NCI-H748 (cell line): Measurements from ENCODE around the gene ZNF407.

Experiments used
- DNase-seq: peaks from one replicate; lab custom pipeline; 2025; ENCODE audit not compliant: unreplicated experiment; lab: John Stamatoyannopoulos, UW

Gene ZNF407

DNA sequence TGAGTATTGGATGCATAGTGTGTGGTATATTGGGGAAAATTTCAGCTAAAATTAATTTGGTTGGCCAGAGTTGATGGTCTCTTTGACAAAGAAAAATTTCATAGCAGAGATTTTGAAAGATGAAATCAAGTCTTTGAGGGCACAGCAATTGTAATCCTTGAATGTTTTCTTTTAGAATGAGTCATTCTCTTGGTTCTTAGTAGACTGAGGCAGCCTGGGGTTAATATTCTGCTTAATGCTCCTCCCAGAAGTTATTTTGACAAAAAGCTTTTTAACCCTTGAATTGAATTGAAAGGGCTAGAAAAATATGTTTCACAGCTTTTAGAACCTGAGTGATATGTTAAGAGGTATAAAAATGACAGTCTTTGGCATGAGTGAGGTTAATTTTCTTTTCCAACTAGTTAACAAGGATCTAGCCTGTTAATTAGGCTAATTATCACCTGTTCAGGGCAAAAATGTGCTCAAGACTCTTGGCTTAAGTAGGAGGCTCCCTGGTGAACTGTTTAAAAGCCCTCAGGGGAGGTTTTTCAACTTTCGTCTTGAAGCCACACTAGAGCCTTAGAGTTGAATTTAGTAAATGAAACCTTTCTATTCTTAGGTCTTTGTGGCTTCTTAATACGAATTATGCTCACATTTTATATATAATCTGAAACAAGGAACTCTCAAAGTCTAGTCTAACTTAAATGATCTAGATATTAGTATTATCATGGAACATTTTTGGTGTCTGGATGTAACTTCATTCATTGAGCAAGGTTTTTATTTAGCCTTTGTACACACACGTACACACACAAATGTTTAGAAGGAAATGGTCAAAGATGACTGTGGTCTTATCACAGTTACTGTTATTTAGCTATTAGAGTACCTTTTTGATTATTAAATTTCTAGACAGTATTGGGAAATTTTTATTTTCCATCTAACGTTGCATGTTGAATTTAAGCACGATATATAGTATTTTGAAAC lies 272.5 kb downstream of the ZNF407 start:
- no peak for DNase-seq

DNA sequence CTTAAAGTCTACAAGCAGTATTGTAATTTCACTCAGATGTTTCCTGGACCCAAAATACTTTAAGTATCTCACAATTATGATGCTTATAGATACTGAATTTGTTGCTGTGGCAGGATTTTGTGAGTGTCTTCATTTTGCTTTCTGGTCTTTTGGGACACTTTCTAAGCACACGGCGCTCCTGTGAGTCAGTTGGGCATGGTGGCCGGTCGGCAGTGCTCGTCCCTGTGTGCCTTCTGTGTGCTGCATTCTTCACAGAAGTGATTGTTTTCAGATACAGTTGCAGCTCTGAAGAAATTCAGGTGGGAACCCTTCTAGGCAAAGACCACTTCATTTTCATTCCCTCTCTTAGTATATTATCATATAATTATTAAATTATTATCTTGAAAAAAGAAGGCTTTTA lies 273.3 kb downstream of the ZNF407 start:
- DNase-seq = no peak

DNA sequence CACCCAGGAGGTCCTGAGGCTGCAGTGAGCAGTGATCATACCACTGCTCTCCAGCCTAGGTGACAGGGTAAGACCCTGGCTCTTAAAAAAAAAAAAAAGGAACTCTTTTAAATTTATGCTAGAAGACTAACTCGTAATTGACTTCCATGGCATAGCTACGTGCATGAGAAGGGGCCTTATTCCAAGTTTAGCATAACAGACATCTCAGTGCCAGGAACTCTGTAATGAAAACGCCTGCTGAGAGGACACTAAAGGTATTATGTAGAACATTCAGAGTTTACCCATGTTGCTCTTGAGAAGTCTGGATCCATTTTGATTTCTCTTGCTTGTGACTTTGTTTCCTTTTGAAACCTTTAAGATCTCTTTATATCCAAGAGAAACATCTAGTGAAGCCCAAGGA lies 276.0 kb downstream of the ZNF407 start:
- no peak for DNase-seq

DNA sequence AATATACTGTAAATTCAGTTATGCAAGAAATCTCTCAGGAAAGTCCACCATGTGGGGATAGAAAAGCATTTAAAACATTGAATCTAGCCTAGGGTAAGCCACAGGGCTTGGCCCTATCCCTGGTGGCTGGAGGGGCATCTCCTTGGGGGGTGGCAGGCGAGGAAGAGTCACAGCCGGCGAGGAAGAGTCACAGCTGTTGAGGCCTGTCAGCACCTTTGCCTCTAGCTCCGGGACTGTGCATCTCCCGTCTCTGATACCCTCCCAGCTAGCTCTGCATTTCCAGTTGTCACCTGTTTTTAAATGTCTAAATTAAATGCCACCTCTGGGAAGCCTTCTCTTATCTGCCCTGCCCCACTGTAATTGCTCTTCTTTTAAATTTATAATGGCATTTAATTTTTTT lies 276.7 kb downstream of the ZNF407 start:
- DNase-seq = no peak

DNA sequence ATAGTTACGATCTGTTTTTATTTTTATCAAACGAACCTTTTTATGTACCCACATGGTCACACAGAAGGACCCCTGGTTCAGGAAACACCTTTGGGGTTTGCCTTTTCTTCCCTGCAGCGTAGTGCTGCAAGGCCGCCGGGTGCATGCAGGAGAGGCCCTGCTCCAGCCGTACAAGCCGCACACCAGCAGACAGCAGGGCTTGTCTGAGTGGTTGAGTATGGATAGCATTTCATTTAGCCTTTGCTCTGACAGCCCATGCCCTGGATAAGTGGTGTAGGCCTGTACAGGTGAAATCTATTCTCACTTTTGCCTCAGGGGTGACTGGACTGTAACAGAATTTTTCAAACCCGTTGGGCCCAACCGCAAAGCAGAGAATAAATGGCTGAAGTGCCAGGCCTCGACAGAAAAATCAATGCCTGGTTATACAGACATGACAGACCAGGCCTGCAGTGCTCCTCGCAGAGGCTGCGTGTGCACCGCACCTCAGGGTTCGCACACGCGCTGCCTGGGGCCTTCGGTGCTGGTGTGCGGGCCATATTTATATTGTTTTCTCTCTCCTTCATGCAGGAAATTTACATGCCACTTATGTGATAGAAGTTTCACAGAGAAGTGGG lies 279.1 kb downstream of the ZNF407 start:
- DNase-seq = no peak

DNA sequence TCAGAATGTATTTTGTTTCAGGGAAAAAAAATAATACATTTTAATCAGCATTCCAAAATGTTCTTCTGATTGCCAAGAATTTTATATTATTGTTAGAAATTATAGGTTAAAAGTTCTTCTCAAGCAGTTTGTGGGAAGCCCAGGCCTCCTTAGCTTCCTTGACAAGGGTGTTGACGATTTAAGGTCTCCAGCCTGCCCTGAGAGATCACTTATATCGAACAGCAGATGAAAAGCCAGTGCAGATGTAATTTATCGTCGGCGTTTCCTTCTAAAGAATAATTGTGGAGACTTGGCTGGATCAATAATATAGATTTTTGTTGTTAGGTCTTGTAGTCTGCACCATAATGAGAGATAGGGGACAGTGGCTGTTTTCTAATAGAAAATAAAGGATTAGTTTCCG lies 280.6 kb downstream of the ZNF407 start:
- no peak for DNase-seq

DNA sequence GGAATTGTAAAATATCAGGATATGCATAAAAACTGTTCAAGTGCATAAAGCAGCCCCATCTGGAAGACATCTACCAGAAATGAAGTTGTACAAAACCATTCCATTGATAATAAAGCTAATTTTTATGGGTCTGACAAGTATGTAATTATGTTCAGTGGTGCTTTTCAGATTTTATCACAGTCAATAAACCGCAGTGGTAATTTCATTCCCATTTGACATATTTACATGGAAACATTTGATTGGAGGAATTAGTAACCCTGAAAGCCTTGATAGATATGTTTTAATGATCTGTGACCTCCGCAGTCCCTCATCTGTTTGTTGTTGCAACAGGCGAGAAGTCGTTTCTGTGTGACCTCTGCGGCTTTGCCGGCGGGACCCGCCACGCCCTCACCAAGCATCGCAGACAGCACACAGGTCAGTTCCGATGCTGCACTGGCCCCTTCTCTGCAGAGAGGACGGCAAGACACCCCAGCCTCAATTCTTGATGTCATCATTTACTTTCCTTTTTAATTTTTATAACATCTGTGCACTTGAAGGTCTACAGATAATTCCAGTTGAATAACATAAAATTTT lies 283.1 kb downstream of the ZNF407 start:
- DNase-seq = peak; percentile 83

DNA sequence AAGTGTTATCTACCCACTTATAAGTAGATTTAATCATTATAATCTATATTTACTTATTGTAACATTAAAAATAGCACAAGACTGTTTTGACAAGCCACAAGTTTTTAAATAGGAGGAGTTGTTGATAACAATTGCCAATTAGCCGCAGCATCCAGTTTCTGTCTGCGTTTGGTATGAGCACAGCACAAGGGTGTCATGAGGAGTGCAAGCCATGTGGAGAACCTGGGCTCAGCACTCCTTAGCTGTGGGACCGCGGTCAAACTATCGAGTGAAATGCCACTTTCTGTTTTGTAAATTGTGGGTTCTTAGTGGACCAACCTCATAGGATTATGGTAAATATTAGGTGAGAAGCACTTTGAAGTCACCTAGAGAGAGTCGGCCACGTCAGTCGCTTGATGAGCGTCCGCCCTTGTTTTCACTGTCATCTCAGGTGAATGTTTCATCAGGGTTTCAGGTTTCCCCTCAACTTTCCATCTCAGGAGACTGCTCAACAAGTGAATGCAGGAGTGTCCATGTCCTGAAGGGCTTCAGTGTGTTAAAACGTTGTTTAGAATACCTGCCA lies 294.5 kb downstream of the ZNF407 start:
- peak; percentile 72 for DNase-seq

DNA sequence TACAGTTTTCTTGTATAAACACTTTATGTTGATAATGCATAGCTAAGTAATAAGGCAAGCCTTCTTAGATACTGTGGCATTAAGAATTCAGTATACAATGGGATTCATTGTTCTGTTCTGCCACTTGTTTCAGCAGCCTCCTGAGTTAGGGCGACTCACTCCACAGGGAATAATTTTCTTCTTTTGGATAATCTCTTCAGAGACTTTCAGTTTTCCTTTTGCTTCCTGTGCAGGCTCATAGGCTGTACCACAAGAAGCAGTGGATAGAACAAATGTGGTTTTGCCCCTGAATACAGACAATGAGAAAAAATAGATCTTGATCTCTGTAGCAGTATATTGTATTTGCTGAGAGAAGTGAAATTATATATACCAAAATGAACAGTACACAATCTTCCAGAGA lies 298.0 kb downstream of the ZNF407 start:
- no peak for DNase-seq

DNA sequence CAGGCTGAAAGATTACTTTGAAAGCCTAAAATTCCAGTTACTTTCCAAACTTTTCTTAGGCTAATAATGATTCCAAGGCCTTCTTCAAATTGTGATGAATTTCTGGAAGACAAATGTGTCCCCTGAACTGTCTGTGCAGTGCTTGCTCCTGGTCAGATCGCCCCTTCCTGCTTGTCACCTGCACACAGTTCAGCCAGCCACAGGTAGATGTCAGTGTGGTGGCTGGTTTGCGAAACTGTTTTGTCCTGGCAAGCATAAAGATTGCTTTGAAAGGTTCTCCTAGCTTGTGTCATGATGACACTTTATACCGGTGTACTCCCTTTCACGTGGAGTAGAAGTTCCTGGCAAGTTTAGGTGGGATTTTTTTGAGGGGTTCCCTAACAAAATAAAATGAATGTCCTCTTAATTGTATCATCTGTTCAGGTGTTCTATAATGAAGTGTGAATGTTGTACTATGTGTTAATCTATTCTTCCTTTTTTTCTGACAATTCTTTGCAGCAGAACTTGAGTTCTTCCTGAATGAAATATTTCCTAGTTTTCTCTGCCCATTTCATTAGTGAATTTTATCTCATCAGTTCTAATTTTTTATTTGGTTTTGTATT lies 298.8 kb downstream of the ZNF407 start:
- peak; percentile 86 for DNase-seq

DNA sequence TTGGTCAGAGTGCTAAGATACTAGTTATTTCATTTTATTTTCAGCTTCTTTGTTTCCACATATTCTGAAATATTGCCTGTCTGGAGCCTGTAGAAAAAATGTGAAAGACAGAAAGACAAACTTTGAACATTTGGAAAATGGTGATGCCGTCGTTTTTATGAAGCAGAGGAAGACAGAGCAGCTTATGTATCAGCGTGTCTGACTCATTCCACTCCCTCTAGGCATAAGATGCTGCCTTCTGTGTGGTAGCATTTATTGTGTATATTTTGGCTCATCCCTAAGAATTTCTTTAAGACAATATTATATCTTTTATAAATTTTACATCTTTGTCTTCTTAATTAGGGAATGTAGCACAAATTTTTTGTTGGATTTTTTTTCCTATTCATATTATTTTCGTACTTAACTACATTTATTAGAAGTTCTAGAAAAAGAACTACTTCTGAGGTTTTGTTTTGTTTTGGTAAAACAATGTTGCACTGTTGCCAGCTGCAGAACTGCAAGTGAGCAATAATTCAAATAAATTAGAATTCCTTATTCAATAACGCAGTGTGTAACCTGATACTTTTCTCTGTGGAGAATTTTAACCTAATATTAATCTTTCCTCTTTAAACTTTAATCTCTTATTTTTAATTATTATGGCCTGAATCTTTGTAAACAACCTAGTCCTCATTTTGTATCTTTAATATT lies 300.4 kb downstream of the ZNF407 start:
- no peak for DNase-seq

DNA sequence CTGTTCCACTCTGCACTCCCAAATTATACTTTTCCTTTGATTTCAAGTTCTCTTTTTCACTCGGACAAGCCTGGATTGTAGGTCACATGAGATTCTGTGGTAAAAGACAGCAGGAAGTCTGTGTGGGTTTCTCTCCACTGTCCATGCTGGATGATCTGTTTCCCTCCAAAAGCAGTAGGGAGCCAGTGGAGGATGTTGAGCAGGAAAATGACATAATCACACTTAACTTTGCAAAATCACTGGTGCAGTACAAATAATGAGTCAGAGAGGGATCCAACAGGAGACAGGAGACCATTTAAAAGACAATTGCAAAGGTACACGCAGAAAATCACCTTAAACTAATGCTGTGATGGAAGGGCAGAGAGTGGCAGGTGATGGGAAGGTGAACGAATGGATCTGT lies 301.3 kb downstream of the ZNF407 start:
- peak; percentile 83 for DNase-seq

DNA sequence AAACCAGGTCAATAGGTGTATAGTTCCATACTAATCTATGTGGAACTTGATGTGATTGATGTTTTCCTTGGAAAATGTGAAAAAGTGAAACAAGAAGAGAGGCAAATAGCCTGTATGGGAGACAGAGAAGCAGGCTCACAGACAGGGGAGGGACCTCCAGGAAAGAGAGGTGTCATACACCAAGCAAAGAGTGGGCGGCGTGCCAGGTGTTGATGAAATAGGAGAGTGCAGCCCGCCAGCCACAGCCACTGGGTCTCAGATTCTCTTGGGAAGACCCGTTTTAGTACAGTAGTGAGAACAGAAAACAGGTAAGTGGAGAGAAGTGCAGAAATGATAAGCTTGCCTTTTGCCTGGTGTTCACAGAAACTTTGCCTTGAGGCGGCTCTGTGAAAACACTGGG lies 301.9 kb downstream of the ZNF407 start:
- DNase-seq = peak; percentile 91

DNA sequence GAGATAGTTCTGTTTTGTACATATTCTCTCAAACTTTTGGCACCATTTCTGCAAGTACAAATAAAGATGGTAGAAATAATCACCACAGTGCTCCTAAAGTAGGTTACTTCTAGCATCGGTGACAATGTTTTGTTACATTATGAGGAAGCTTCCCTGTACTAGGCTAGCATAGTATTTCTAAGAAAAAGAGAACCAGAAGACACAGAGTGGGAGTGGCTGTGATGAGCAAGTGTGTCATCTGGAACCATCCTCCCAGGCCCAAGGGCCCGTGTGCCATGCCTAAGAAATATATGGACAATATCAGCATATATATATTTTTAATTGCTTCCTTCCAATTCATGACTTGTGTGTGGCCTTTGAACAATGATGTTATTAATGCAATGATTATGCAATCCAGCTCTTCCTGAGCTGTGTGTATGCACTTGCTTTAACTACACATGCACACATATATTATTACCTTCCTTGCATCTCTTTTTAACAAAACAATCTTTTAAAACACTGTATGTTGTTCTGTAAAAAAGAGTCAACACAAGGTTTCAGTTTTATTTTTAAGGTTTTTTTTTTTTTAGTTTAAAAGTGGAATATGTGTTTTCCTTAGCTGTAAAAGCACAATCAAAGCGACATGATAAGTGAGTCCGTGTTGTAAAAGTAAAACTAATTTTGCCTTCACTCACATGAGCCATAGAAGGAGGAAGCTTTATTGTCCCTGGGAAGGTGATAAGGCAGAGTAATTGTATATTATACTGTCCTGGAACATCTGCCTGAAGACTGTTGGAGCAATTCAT lies 303.9 kb downstream of the ZNF407 start:
- no peak for DNase-seq

DNA sequence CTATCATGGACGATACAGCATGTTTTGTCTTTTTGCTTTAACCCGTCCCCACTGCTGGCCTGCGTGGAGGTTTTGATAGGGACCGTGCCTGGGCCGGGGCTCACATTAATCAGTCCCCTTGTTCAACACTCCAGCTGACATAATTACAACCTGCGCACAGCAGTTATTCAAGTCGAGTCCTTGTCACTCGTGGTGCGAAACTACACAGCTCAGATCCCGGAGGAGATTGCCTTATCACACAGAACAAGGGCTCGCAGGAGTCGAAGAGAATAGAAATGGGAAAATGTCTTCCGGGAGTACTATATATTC lies 304.4 kb downstream of the ZNF407 start:
- DNase-seq = no peak

DNA sequence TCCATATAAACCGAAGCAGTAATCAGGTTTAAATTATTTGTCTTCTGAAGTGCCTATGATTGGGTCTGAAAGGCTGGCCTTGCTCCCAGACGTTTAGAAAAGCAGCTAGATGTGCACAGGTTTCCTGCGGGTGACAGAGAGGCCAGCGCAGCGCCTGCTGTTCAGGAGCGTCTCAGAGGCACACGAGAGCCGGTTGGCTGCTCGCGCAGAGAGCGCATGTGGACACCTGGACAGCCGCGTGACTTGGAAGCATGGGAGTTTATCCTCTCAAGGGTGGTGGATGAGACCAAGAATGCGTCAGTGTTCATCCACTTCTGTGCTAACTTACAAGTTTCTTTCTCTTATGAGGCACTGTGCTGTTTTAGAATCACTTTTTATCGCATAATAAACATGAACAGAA lies 307.6 kb downstream of the ZNF407 start:
- peak; percentile 27 for DNase-seq

DNA sequence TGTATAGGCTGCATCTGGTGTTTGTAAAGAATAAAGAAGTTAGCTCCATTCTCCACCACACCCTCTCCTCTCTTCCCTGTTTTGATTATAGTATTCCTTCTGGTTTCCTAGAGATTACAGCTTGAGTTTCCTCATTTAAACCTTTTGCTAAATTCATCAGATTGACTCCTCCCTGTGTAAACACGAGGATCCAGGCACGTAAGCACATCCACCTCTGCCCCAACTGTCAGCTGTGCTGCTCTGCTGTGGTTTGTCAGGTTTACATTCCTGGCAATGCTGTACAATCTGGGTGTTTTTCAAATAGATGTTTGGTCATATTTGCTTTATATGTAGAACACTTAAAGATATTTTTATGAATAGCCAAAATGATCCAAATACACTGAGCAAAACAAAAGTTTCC lies 308.5 kb downstream of the ZNF407 start:
- DNase-seq = peak; percentile 73

DNA sequence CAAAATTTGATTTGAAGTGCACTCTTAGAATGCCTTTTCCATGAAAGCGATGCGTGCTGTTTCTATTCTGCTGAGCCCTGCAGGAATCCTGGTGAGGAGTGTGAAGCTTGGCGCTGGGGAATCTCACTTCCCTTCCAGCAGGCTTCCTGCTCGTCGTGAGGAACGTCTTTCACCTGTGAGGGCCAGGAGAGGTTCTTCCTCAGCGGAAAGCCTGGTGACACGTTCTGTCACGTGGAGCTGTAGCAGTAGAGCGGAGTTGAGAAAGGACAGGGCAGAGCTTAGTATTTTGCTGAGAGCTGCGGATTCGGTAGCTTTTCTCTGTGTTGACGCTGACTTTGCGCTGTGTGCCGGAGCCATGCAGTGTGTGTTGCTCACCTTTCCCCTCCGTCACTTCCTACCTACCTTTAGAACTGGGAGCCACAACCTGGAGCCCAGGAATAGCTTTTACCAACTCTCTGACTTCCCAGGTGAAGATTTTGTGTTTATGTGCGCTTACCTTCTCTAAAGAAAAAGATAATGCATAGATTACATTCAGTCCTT lies 316.5 kb downstream of the ZNF407 start:
- no peak for DNase-seq

DNA sequence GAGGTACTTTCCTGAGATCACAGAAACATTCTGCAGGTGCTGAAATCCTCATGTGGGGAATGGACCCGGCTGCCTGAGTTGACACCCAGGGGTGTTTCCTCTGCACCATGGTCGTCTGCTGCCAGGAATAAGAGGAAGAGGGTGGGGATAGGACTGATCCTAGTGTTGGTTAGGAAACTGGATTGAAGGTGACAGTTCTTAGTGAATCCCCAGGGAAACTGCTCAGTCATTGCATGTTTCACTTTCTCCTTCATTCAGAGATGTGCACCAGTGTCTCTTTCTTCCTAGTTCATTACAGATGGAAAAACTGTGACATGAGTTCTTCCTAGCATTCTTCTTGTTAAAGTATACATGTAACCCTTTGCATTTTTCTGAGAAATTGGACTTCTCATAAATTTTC lies 317.0 kb downstream of the ZNF407 start:
- no peak for DNase-seq

DNA sequence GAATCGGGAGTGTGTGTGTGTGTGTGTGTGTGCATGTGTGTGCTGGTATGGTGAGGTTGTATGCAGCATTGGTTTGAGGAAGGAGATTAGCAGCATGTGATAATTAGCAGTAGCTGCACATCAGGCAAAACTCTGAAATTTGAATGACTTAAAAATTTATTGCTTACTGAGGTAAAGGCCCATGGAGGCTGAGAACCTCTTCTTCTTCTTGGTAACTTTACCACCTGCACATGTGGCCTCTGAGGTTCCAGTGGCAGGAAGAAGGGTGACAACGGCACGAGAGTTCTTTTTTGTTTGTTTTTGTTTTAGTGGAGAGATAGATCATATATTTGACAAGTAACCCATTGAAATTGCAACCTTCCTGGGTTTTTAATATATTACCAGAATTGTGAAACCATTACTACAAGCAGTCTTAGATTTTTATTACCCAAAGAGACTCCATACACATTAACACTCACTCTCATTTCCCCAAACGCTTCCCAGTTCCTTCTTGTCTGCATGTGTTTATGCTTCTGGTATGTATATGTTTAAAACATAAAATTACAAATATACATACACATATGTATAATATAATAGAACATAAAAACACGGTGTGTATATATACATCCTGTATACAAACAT lies 319.2 kb downstream of the ZNF407 start:
- DNase-seq = no peak
